ENCODE results near the gene TSR2.
"Not testable (repeated sequence)": the region's sequence is repeated elsewhere in the genome, so short reads cannot be mapped to it uniquely, and the experiment has no call there.

TSR2 gene

DNA sequence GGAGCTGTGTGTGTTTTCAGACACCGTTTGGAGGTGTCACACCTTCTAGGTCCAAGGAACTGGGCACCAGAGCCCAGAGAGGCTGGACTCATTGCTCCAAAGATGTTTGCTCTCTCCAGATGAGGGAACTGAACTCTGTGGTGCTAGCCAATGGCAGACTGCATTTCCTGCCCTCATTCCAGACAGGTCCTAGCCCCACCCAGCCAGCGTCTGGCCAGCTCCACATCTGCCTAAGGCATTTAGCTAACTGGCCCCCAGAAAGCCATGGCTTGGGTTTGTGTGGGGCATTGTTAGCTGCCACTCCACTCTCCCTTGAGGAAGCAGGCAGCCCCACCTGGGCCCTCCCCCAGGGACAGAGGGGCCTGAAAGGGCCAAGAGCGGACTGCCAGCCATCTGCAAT lies 44.5 kb downstream of the TSR2 start:
- H3K9ac ChIP-seq (ENCODE audit: low read length) = no peak overlapping the region
- no peak overlapping the region for H3K4me2 ChIP-seq (ENCODE audit: low read depth, low read length, poor library complexity, severe bottlenecking)
- no peaks in the 10 kb centered on the region for H3K27me3 ChIP-seq (ENCODE audit: low read length)
- no peaks in the 10 kb centered on the region for H4K20me1 ChIP-seq (ENCODE audit: low read depth, low read length)
- H3K79me2 ChIP-seq (ENCODE audit: insufficient read depth, low read length) = no peaks in the 10 kb centered on the region
- H2AFZ ChIP-seq (ENCODE audit: low read depth, low read length, severe bottlenecking) = no peak overlapping the region
- no peaks in the 10 kb centered on the region for H3K9me3 ChIP-seq (ENCODE audit: insufficient read depth, low read length)
- TF ChIP-seq CTCF (IDR thresholded peaks at IDR 0.05; ENCODE audit: insufficient read depth, low read length, poor library complexity, severe bottlenecking) (no peak), EZH2phosphoT487 (conservative IDR thresholded peaks at IDR 0.05; ENCODE audit: low read length) (no peak)
- no peaks in the 10 kb centered on the region for H3F3A ChIP-seq (ENCODE audit: insufficient read depth)
- H3K4me3 ChIP-seq (ENCODE audit: insufficient read depth, low read length, poor library complexity, severe bottlenecking) = no peak overlapping the region
- no peak overlapping the region for H3K27ac ChIP-seq (ENCODE audit: low read depth, low read length)
- no peaks in the 10 kb centered on the region for H3K36me3 ChIP-seq (ENCODE audit: low read length)
- H3K9me2 ChIP-seq (replicated peaks; ENCODE audit: insufficient read depth, low read length) = no peaks in the 10 kb centered on the region

DNA sequence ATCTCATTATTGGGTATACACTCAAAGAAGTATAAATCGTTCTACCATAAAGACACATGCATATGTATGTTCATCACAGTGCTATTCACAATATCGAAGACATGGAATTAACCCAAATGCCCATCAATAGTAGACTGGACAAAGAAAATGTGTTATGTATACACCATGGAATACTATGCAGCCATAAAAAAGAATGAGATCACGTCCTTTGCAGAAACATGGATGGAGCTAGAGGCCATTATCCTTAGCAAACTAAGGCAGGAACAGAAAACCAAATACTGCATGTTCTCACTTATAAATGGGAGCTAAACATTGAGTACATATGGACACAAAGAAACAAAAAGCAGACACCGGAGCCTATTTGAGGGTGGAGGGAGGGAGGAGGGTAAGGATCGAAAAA lies 49.6 kb downstream of the TSR2 start:
- H3K79me2 ChIP-seq (ENCODE audit: insufficient read depth, low read length) = not testable (repeated sequence)

DNA sequence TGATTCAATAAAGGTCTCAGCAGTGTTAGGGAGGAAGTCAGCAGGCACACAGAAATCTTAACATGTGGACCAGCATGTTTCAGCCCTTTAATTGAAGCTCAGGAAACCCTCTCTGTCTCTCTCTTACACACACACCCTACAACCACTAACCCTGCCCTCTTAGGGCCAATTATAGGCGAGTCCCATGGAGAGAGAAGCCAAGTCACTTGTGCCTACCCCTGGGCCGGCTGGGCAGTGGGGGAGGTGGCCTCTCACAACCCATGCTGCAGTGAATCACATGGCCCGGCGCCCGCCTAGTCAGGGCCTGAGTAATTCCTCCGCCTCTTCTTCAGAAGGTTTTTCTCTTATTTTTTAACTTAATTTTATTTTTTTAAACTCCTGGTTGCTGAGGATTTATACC lies 52.1 kb downstream of the TSR2 start:
- Histone ChIP-seq H3K36me3 (ENCODE audit: low read length) (no peaks in the 10 kb centered on the region), H3K79me2 (ENCODE audit: insufficient read depth, low read length) (no peaks in the 10 kb centered on the region), H3K9ac (ENCODE audit: low read length) (no peak overlapping the region), H3K9me3 (ENCODE audit: insufficient read depth, low read length) (no peaks in the 10 kb centered on the region), H3K27ac (ENCODE audit: low read depth, low read length) (no peak overlapping the region), H3K9me2 (replicated peaks; ENCODE audit: insufficient read depth, low read length) (no peaks in the 10 kb centered on the region), H3K4me2 (ENCODE audit: low read depth, low read length, poor library complexity, severe bottlenecking) (no peak overlapping the region), H3K4me3 (ENCODE audit: insufficient read depth, low read length, poor library complexity, severe bottlenecking) (no peak overlapping the region), H2AFZ (ENCODE audit: low read depth, low read length, severe bottlenecking) (no peak overlapping the region), H3K27me3 (ENCODE audit: low read length) (no peaks in the 10 kb centered on the region), H3F3A (ENCODE audit: insufficient read depth) (no peaks in the 10 kb centered on the region), H4K20me1 (ENCODE audit: low read depth, low read length) (no peaks in the 10 kb centered on the region)
- TF ChIP-seq EZH2phosphoT487 (conservative IDR thresholded peaks at IDR 0.05; ENCODE audit: low read length) (no peak), CTCF (IDR thresholded peaks at IDR 0.05; ENCODE audit: insufficient read depth, low read length, poor library complexity, severe bottlenecking) (no peak)

More for the DNA sequence above, 49.6 kb downstream of the TSR2 start:
- not testable (repeated sequence) for H3K27me3 ChIP-seq (ENCODE audit: low read length); H3K9me2 ChIP-seq (replicated peaks; ENCODE audit: insufficient read depth, low read length); H3K9ac ChIP-seq (ENCODE audit: low read length); H3K9me3 ChIP-seq (ENCODE audit: insufficient read depth, low read length); H4K20me1 ChIP-seq (ENCODE audit: low read depth, low read length); H3K27ac ChIP-seq (ENCODE audit: low read depth, low read length); H3K4me3 ChIP-seq (ENCODE audit: insufficient read depth, low read length, poor library complexity, severe bottlenecking); H3K36me3 ChIP-seq (ENCODE audit: low read length); H3K4me2 ChIP-seq (ENCODE audit: low read depth, low read length, poor library complexity, severe bottlenecking); H2AFZ ChIP-seq (ENCODE audit: low read depth, low read length, severe bottlenecking); H3F3A ChIP-seq (ENCODE audit: insufficient read depth)

GRCh38 chrX:54494166-54494988 lies 54.2 kb downstream of the TSR2 start:
- Histone ChIP-seq H3K4me2 (ENCODE audit: low read depth, low read length, poor library complexity, severe bottlenecking) (no peak overlapping the region), H3K79me2 (ENCODE audit: insufficient read depth, low read length) (no peaks in the 10 kb centered on the region), H3K36me3 (ENCODE audit: low read length) (no peaks in the 10 kb centered on the region), H3K9me3 (ENCODE audit: insufficient read depth, low read length) (no peaks in the 10 kb centered on the region), H3K9me2 (replicated peaks; ENCODE audit: insufficient read depth, low read length) (no peaks in the 10 kb centered on the region), H3K4me3 (ENCODE audit: insufficient read depth, low read length, poor library complexity, severe bottlenecking) (no peak overlapping the region), H3F3A (ENCODE audit: insufficient read depth) (no peaks in the 10 kb centered on the region), H2AFZ (ENCODE audit: low read depth, low read length, severe bottlenecking) (no peak overlapping the region), H3K9ac (ENCODE audit: low read length) (no peak overlapping the region), H4K20me1 (ENCODE audit: low read depth, low read length) (no peaks in the 10 kb centered on the region), H3K27me3 (ENCODE audit: low read length) (no peaks in the 10 kb centered on the region), H3K27ac (ENCODE audit: low read depth, low read length) (no peak overlapping the region)
- TF ChIP-seq CTCF (IDR thresholded peaks at IDR 0.05; ENCODE audit: insufficient read depth, low read length, poor library complexity, severe bottlenecking) = no peak

Measured in SU-DHL-6 (cell line).